Suppressor macrophage treated with lipopolysaccharide for 4 hours (primary cell): ENCODE results near the gene ST8SIA6.
"Not testable (repeated sequence)": the region's sequence is repeated elsewhere in the genome, so short reads cannot be mapped to it uniquely, and the experiment has no call there.

Experiments
- DNase-seq: peaks from one replicate; pipeline ENCODE4 v3.0.0-alpha.2; 2020

ST8SIA6 gene

DNA sequence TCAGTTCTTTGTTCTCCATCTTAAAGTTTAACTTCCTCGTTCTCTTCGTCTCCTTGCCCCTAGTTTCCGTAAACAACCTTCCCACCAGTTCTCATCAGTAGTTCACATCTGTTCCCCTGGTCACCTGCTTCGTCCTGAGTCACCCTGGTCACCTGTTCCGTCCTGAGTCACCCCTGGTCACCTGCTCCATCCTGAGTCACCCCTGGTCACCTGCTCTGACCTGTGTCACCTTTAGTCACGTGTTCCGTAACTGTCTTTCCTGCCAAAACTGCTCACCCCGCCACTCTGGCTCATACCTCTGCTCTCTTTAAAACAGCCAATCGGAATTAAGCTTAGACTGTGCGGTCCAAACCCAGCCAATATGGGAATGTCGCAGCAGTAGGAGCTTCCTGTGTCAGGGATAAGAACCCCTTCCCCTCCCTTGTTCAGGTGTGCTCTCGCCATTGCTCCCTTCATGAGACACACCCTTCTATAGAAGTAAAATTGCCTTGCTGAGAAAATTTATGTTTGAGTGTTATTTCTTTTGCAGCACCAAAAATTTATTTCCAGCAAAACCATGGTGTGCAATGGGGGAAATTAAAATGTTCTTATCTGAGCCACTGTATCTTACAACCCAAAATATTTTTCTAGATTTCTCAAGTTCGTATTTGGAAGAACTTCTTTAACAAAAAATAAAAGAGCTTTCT is 114.1 kb downstream of the ST8SIA6 start:
- DNase-seq, result no peak

DNA sequence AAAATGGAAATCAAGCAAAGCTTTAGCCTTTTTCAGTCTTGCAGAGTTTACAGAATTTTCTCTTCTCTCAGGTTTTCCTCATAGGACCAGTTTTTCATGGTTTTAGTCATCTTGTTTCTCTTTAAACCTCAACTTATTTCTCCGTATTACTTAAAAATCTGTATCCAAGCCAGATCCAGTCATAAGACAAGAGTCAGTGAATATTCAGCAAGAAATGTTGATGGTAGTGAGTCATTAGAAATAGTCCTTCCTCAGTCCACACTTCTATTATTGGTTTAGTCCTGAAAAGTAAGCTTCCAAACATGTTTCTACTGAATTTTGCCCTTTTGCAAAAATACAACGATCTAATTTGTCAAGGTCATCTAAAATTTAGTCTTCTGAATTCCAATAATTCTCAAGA is 119.3 kb downstream of the ST8SIA6 start:
- DNase-seq, result no peak

DNA sequence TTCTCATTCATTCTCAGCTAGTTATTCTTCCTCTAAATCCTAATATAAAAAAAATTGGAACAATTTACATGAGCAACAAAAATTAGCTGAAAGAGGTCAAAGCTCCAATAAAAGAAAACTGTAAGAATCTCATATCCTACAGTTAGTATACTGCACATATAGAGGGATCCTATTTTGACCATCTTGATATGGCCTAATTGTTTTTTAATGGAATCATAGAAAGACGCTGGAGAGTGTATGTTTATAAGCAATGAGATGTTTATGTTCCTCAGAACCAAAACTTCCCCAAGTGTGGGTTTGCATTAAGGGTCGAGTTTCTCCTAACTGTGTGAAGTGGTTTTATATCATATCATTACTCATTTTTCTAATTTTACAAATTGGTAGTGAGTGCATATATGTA is 123.9 kb downstream of the ST8SIA6 start:
- DNase-seq, result no peak

- no peak for DNase-seq
Measured at GRCh38 chr10:17326377-17326776, 128.0 kb downstream of the ST8SIA6 start.

DNA sequence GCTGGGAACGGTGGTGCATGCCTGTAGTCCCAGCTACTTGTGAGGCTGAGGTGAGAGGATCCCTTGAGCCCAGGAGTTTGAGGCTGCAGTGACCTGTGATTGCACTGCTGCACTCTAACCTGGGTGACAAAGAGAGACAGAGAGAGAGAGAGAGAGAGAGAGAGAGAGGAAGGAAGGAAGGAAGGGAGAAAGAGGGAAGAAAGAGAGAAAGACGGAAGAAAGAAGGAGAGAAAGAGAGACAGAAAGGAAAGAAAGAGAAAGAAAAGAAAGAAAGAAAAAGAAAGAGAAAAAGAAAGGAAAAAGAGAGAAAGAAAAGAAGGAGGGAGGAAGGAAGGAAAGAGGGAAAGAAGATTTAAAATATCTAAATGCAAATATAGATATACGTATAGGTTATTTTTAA is 132.4 kb downstream of the ST8SIA6 start:
- not testable (repeated sequence) for DNase-seq

GRCh38 chr10:17316488-17317170 is 137.8 kb downstream of the ST8SIA6 start:
- DNase-seq, result no peak

- DNase-seq, result no peak
Measured at GRCh38 chr10:17309435-17309834, 145.0 kb downstream of the ST8SIA6 start.

DNA sequence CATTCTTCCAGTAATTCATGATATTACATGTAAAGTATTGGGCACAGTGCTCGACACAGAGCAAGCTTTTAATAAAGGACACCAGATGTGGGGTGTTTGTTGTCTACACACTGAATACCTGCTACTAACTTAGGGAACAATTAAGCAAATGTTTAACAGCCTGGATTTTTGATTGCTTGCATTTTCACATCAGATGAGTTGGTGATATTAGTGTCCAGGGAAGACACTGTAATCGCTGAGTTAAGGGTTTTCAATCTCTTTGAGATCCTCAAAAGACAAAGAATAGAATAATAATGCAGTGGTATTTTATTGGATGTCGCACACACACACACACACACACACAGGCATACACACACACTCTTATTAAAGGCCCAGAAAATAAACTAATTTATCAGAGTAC is 147.3 kb downstream of the ST8SIA6 start:
- no peak for DNase-seq

GRCh38 chr10:17292375-17292774 is 162.0 kb downstream of the ST8SIA6 start:
- no peak for DNase-seq

DNA sequence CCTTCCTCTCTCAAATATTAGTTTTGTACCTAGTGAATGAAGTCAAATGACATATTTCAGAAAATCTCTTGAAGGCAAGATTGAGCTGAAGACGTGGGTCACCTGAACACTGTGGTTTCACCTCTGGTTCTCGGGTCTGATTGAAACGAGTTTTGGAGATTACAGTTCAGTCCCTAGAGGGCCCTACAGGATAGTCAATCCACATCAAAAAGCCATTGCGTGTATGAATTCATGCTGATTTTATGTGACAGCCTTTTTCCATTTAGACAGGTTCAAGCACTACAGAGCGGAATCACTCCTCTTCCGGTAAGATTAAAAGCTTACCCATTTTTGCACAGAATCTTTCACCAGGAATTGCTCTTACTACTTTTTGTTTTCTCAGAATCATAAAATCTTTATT is 164.2 kb downstream of the ST8SIA6 start:
- DNase-seq, result no peak

DNA sequence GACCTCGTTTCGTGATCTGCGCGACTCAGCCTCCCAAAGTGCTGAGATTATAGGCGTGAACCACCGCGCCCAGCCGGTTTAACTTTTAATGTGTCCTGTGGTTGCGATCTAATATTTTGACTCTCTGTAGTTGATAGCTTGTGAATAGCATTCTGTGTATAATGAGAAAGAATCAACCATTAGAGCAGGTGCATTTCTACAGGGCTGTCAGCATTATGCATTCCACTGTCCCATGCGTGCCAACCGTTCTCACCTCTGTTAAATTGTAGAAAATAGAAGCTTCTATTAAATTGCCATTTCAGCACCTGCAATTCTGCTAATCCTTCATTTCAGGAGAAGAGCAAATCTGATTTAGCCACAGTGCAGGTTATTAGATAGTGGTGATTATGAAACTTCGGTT is 164.6 kb downstream of the ST8SIA6 start:
- no peak for DNase-seq

DNA sequence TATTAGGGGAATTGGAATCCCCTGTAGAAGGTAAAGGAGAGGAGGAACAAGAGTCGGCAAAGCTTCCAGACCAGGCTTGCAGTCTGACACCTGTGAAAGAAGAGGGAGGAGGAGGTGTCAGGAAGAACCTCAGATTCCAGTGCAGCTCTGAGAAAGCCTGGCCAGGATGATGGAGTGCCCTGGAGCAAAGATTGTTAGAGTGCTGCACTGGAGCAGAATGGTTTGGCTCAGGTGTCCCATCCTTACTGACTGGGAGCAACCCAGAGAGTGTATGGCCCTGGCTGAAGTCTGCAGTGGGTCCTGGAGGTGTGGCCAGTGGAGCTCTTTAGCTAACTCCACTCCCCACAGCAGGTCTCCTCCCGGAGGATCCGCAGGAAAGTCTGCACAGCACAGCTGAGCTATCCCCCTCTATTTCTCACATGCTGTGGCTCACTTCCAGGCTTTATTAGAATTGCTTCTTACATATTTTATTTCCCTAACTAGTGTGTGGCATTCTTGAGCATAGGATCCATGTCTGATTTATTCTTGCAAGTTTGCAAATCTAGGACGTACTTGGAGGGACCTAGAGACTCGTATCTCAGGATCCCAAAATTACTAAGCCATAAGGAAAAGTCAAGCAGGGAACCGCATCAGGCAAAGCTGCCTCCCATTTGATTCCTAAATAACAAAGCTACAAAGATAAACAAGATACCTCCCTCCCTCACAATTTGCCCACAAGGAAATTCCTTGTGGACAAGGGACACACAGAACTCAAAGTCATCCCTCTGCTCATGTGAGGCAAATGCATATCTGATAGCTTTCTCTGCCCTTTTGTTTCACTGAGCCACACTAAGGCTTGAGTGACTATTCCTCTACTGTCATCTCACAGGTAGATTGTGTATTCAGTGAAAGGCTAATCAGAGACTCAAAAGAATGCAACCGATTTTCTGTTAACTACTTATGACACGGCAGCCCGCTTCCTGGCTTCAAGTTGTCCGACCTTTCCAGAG is 167.5 kb downstream of the ST8SIA6 start:
- no peak for DNase-seq

DNA sequence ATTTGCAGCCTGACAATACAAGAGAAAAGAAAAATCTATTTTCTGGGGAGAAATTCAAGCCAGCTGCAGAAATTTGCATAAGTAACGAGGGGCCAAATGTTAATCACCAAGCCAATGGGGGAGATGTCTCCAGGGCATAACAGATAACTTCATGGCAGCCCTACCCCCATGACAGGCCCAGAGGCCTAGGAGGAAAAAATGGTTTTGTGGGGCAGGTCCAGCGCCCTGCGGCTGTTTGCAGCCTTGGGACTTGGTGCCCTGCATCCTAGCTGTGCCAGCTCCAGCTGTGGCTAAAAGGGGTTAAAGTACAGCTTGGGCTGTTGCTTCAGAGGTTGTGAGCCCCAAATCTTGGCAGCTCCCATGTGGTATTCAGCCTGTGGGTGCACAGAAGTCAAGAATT is 172.1 kb downstream of the ST8SIA6 start:
- no peak for DNase-seq

- DNase-seq, result no peak
Measured at GRCh38 chr10:17278607-17279240, 175.7 kb downstream of the ST8SIA6 start.

- DNase-seq, result no peak
Measured at GRCh38 chr10:17276756-17277424, 177.5 kb downstream of the ST8SIA6 start.

GRCh38 chr10:17273403-17273802 is 181.0 kb downstream of the ST8SIA6 start:
- no peak for DNase-seq

DNA sequence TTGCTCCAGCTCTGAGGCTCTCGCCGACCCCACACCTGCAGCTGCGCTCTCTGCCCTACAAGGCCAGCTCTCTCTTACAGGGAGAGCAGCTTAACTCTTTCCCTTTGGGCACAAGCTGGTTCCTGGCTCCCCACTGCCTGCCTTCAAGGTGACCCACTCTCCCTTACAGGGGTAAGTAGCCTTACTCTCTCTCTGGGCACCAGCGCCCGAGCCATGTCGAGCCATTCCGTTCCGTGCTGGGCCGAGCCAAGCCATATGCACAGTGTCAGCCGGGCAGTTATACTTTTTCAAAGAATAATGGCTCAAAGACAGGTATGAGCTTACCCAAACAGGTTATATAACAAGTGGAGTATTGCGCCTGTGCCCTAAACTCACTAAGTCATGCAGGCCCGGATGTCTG is 181.7 kb downstream of the ST8SIA6 start:
- DNase-seq, result no peak
